ENCODE results near the gene TECPR2.

DNA sequence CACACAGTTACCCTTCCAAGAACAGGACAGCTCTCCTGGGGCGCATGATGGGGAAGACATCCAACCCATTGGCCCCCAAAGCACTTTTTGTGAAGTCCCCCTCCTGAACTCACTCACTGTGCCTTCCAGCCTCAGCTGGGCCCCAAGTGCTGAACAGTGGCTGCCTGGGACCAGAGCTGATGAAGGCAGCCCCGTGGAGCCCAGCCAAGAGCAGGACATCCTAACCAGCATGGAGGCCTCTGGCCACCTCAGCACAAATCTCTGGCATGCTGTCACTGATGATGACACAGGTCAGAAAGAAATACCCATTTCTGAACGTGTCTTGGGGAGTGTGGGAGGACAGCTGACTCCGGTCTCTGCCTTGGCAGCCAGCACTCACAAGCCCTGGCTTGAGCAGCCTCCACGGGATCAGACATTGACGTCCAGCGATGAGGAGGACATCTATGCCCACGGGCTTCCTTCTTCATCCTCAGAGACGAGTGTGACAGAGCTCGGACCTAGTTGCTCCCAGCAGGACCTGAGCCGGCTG, 72.0 kb downstream of the TECPR2 start:
- TF ChIP-seq, protein P1, sequence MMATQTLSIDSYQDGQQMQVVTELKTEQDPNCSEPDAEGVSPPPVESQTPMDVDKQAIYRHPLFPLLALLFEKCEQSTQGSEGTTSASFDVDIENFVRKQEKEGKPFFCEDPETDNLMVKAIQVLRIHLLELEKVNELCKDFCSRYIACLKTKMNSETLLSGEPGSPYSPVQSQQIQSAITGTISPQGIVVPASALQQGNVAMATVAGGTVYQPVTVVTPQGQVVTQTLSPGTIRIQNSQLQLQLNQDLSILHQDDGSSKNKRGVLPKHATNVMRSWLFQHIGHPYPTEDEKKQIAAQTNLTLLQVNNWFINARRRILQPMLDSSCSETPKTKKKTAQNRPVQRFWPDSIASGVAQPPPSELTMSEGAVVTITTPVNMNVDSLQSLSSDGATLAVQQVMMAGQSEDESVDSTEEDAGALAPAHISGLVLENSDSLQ (IDR thresholded peaks at IDR 0.05) = no peak
- TF ChIP-seq SUZ12 (IDR thresholded peaks at IDR 0.05) = no peak
- TF ChIP-seq TARDBP (IDR thresholded peaks at IDR 0.05) = no peak
- TF ChIP-seq FOXA1 (IDR thresholded peaks at IDR 0.05) = no peak
- no peak for TF ChIP-seq NFRKB (IDR thresholded peaks at IDR 0.05)
- TF ChIP-seq HDGF (IDR thresholded peaks at IDR 0.05; ENCODE audit: borderline replicate concordance) = no peak
- TF ChIP-seq BHLHE40 (IDR thresholded peaks at IDR 0.05; ENCODE audit: borderline replicate concordance) = no peak
- TF ChIP-seq ARNT (IDR thresholded peaks at IDR 0.05) = no peak

Measured in HEK293T (cell line).